Fibroblast of peridontal ligament (primary cell): Measurements from ENCODE around the gene PRRC2B.

Experiments
- DNase-seq: peaks from one replicate; pipeline ENCODE4 v3.0.0-alpha.2; 2010; ENCODE audit errors: extremely low read depth

PRRC2B gene

GRCh38 chr9:131516930-131517329, 123.0 kb downstream of the PRRC2B start:
- DNase-seq: no peak

GRCh38 chr9:131517761-131518190, 123.9 kb downstream of the PRRC2B start:
- DNase-seq: no peak

GRCh38 chr9:131518553-131518952, 124.7 kb downstream of the PRRC2B start:
- DNase-seq: no peak

- DNase-seq: no peak
These were observed 126.6 kb downstream of the PRRC2B start for GRCh38 chr9:131520503-131520902.

- no peak for DNase-seq
These were observed 127.3 kb downstream of the PRRC2B start for GRCh38 chr9:131521203-131521602.

GRCh38 chr9:131521822-131522221, 127.9 kb downstream of the PRRC2B start:
- DNase-seq: no peak

GRCh38 chr9:131522257-131523085, 128.6 kb downstream of the PRRC2B start:
- no peak for DNase-seq

- DNase-seq: no peak
These were observed 129.2 kb downstream of the PRRC2B start for GRCh38 chr9:131523086-131523388.

GRCh38 chr9:131523451-131524435, 129.9 kb downstream of the PRRC2B start:
- no peak for DNase-seq

- DNase-seq: peak; percentile 58
These were observed 130.9 kb downstream of the PRRC2B start for GRCh38 chr9:131524665-131525315.

GRCh38 chr9:131525643-131526565, 132.0 kb downstream of the PRRC2B start:
- no peak for DNase-seq

GRCh38 chr9:131528186-131528585, 134.3 kb downstream of the PRRC2B start:
- no peak for DNase-seq

GRCh38 chr9:131528886-131529505, 135.1 kb downstream of the PRRC2B start:
- DNase-seq: no peak

- DNase-seq: no peak
These were observed 136.0 kb downstream of the PRRC2B start for GRCh38 chr9:131529597-131530545.

- peak; percentile 12 for DNase-seq
These were observed 136.6 kb downstream of the PRRC2B start for GRCh38 chr9:131530546-131530919.

- DNase-seq: peak; percentile 65
These were observed 137.3 kb downstream of the PRRC2B start, which contains the start of gene UCK1 for GRCh38 chr9:131530920-131531832. TSS of gene UCK1 (minus strand) at chr9:131531263. CDS start at chr9:131531174, 89 bp downstream.

GRCh38 chr9:131534721-131535237, 140.9 kb downstream of the PRRC2B start:
- DNase-seq: no peak

- no peak for DNase-seq
These were observed 144.1 kb downstream of the PRRC2B start for GRCh38 chr9:131537946-131538345.
